HCT116 (cell line): ENCODE results near the gene VSNL1. TPM values are rescaled to one million over a fixed set of nuclear protein-coding genes. Genes with fewer than 3 reads are reported as not detected.

Experiments used
- total RNA-seq: library from RNA; stranded (reverse); gene quantifications from one replicate; pipeline ENCODE4 v1.2.1, GENCODE V29; 2021; ENCODE audit not compliant: unreplicated experiment

The VSNL1 gene
- total RNA-seq, 1 experiment from 2014 or later: 4.6 TPM

Other genes with a start within 250 kb of the VSNL1 start
- 0.10 TPM for gene RAD51AP2, start 22.3 kb upstream of the VSNL1 start, total RNA-seq
- gene SMC6, start 213.1 kb downstream of the VSNL1 start, total RNA-seq: 26.4 TPM
- 19.7 TPM for gene GEN1, start 213.4 kb downstream of the VSNL1 start, total RNA-seq